Measurements from ENCODE around the gene SART1. TPM values are rescaled to one million over a fixed set of nuclear protein-coding genes. Genes with fewer than 3 reads are reported as not detected.

SART1 gene
- total RNA-seq, 1 donor from 2014 or later, result 44.8 TPM

- FAIRE-seq (no peak), DNase-seq (ENCODE audit: low spot score in 2 of 2) (no peak)
Measured at GRCh38 chr11:65962141-65962564, 619 bp downstream of the SART1 start.

DNA sequence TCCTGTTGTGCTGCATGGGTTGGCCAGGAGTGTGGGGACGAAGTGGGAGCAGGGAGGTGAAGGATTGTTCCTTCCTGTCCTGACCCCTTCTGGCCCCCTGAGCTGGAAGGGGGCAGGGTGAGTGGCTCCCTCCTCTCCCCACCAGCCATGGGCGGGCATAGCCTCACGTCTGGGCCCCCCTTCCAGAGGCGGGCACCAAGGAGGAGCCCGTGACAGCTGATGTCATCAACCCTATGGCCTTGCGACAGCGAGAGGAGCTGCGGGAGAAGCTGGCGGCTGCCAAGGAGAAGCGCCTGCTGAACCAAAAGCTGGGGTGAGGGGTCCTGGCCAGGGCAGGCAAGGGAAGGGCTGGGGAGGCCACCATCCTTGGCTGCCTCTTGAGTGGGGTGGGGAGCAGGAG, 3.4 kb downstream of the SART1 start:
- DNase-seq (ENCODE audit: low spot score in 2 of 2), result no peak
- no peak for FAIRE-seq

GRCh38 chr11:65965986-65966762, 4.6 kb downstream of the SART1 start:
- DNase-seq (ENCODE audit: low spot score in 2 of 2) (no peak), FAIRE-seq (no peak)

GRCh38 chr11:65967329-65967934, 5.9 kb downstream of the SART1 start:
- FAIRE-seq (no peak), DNase-seq (ENCODE audit: low spot score in 2 of 2) (no peak)

- DNase-seq (ENCODE audit: low spot score in 2 of 2) (no peak), FAIRE-seq (no peak)
Measured at GRCh38 chr11:65968600-65969482, 7.3 kb downstream of the SART1 start.

- no peak for DNase-seq (ENCODE audit: low spot score in 2 of 2)
- no peak for FAIRE-seq
Measured at GRCh38 chr11:65972116-65972515, 10.6 kb downstream of the SART1 start.

GRCh38 chr11:65973439-65974110, 12.0 kb downstream of the SART1 start:
- DNase-seq (ENCODE audit: low spot score in 2 of 2) (no peak), FAIRE-seq (no peak)

GRCh38 chr11:65975771-65976170, 14.2 kb downstream of the SART1 start:
- DNase-seq (ENCODE audit: low spot score in 2 of 2), result no peak
- no peak for FAIRE-seq

GRCh38 chr11:65976216-65977176, 15.0 kb downstream of the SART1 start:
- FAIRE-seq (no peak), DNase-seq (ENCODE audit: low spot score in 2 of 2) (no peak)

GRCh38 chr11:65977621-65978390, 16.3 kb downstream of the SART1 start:
- no peak for FAIRE-seq
- DNase-seq (ENCODE audit: low spot score in 2 of 2), result no peak

- DNase-seq (ENCODE audit: low spot score in 2 of 2) (no peak), FAIRE-seq (no peak)
Measured at GRCh38 chr11:65978391-65979238, 17.1 kb downstream of the SART1 start.

GRCh38 chr11:65979261-65979759, 17.8 kb downstream of the SART1 start:
- FAIRE-seq, result no peak
- no peak for DNase-seq (ENCODE audit: low spot score in 2 of 2)

GRCh38 chr11:65981101-65981740, 19.7 kb downstream of the SART1 start:
- DNase-seq (ENCODE audit: low spot score in 2 of 2) (no peak), FAIRE-seq (no peak)

GRCh38 chr11:65981972-65982823, 20.7 kb downstream of the SART1 start:
- FAIRE-seq, result no peak
- DNase-seq (ENCODE audit: low spot score in 2 of 2), result no peak

GRCh38 chr11:65982824-65983588, 21.5 kb downstream of the SART1 start:
- FAIRE-seq (no peak), DNase-seq (ENCODE audit: low spot score in 2 of 2) (no peak)

All from frontal cortex (tissue), 4 donors.